Astrocyte (in vitro differentiated cells and primary cell): ENCODE measurements around the gene CDX2.

Experiments used
- CTCF ChIP-seq: IDR thresholded peaks from 2 replicates; pipeline ENCODE4 v1.5.1; 2011; ENCODE audit warnings: low read depth, mild to moderate bottlenecking, inconsistent platforms, low read length, moderate library complexity; ENCODE audit not compliant: insufficient read depth
- EZH2 ChIP-seq: IDR thresholded peaks from 2 replicates; pipeline ENCODE4 v1.6.1; 2012; ENCODE audit warnings: mild to moderate bottlenecking, low read length, inconsistent platforms; ENCODE audit not compliant: insufficient read depth

GRCh38 chr13:28012383-28012782, 43.3 kb upstream of the CDX2 start:
- no peak for TF ChIP-seq CTCF
- no peak for TF ChIP-seq EZH2
